Measurements from ENCODE around the gene ABI3BP. TPM values are rescaled to one million over a fixed set of nuclear protein-coding genes. Genes with fewer than 3 reads are reported as not detected.
"Not testable (repeated sequence)": the region's sequence is repeated elsewhere in the genome, so short reads cannot be mapped to it uniquely, and the experiment has no call there.

Gene ABI3BP
- total RNA-seq, 4 donors from 2014 or later, result 7.9 to 32.6 (median 17.6) TPM

DNA sequence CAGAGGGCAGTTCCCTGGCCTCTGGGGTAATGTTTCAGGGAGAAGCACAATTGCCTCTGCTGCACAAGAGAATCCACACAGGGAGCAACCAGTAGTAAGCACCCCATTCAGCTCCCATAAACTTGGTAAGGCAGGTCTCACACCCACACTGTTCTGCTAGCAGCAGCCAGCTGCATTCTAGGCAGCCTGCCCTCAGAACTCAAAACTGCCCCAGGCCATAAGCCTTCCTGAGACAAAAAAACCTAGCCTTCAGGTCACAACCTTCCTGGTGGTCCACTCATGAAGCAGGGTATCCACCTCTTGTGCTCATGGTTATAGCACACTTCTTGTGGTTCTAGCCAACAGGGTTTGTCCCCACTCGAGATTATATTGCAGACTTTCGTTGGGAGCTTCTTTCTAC lies 33.7 kb upstream of the ABI3BP start:
- intact Hi-C loops (cut with DNase I; ENCODE audit: low total_unique reads) (no loop called here), in situ Hi-C loops (cut with MboI; ENCODE audit: low pct_ligation_motif_present in 1 of 4, low pct_unique_long_range_greater_than_20kb in 1 of 4, low sequenced_read_pairs in 3 of 4) (no loop called here)
- no peak for DNase-seq
- Histone ChIP-seq H3K4me3 (no peak overlapping the region), H3K9me3 (peaks cover 0 to 6% of the 10 kb centered on the region in 2 donors), H3K27me3 (no peaks in the 10 kb centered on the region), H3K36me3 (no peaks in the 10 kb centered on the region), H3K27ac (no peak overlapping the region), H3K4me1 (no peaks in the 10 kb centered on the region)
- 59% methylated on average over 2 of the region's 2 CpGs; no CpG with 5 or more reads in 1 of the 2 donors for WGBS, 2 donors (ENCODE audit: low coverage in 1 of 2)
- TF ChIP-seq, protein P1, sequence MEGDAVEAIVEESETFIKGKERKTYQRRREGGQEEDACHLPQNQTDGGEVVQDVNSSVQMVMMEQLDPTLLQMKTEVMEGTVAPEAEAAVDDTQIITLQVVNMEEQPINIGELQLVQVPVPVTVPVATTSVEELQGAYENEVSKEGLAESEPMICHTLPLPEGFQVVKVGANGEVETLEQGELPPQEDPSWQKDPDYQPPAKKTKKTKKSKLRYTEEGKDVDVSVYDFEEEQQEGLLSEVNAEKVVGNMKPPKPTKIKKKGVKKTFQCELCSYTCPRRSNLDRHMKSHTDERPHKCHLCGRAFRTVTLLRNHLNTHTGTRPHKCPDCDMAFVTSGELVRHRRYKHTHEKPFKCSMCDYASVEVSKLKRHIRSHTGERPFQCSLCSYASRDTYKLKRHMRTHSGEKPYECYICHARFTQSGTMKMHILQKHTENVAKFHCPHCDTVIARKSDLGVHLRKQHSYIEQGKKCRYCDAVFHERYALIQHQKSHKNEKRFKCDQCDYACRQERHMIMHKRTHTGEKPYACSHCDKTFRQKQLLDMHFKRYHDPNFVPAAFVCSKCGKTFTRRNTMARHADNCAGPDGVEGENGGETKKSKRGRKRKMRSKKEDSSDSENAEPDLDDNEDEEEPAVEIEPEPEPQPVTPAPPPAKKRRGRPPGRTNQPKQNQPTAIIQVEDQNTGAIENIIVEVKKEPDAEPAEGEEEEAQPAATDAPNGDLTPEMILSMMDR (IDR thresholded peaks at IDR 0.05), result no peak
- no peak for TF ChIP-seq POLR2A (IDR thresholded peaks at IDR 0.05)
- TF ChIP-seq EP300 (IDR thresholded peaks at IDR 0.05; ENCODE audit: low read depth), result no peak
- TF ChIP-seq POLR2AphosphoS5 (IDR thresholded peaks at IDR 0.05), result no peak

DNA sequence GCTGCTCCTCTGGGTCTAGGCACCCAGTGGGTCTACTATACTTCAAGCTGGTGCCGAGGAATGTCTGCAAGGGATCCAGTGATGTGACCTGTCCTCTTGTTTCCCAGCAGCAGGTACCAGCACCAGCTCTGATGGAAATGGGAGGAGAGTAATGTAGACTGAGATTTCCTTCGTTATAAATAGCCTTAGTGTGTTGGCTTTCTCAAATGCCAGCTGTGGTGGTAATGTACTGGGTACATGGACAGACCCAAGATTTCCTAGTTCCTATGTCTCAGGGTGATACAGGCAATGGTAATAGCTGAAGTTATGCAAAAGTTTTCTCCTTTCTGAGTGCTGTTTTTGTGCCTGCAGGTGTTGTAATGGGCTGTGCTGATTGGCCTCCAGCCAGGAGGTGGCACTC lies 33.0 kb upstream of the ABI3BP start:
- Histone ChIP-seq H3K36me3 (no peaks in the 10 kb centered on the region), H3K9me3 (peaks cover 0 to 2% of the 10 kb centered on the region in 2 donors), H3K4me1 (no peaks in the 10 kb centered on the region), H3K27ac (no peak overlapping the region), H3K27me3 (no peaks in the 10 kb centered on the region), H3K4me3 (no peak overlapping the region)
- intact Hi-C loops (cut with DNase I; ENCODE audit: low total_unique reads) (no loop called here), in situ Hi-C loops (cut with MboI; ENCODE audit: low pct_ligation_motif_present in 1 of 4, low pct_unique_long_range_greater_than_20kb in 1 of 4, low sequenced_read_pairs in 3 of 4) (no loop called here)
- WGBS, 2 donors (ENCODE audit: low coverage in 1 of 2), result 65% methylated on average over 2 of the region's 2 CpGs; no CpG with 5 or more reads in 1 of the 2 donors
- TF ChIP-seq POLR2AphosphoS5 (IDR thresholded peaks at IDR 0.05), result no peak
- TF ChIP-seq, protein P1 (IDR thresholded peaks at IDR 0.05), result no peak
- no peak for TF ChIP-seq EP300 (IDR thresholded peaks at IDR 0.05; ENCODE audit: low read depth)
- TF ChIP-seq POLR2A (IDR thresholded peaks at IDR 0.05), result no peak
- no peak for DNase-seq

DNA sequence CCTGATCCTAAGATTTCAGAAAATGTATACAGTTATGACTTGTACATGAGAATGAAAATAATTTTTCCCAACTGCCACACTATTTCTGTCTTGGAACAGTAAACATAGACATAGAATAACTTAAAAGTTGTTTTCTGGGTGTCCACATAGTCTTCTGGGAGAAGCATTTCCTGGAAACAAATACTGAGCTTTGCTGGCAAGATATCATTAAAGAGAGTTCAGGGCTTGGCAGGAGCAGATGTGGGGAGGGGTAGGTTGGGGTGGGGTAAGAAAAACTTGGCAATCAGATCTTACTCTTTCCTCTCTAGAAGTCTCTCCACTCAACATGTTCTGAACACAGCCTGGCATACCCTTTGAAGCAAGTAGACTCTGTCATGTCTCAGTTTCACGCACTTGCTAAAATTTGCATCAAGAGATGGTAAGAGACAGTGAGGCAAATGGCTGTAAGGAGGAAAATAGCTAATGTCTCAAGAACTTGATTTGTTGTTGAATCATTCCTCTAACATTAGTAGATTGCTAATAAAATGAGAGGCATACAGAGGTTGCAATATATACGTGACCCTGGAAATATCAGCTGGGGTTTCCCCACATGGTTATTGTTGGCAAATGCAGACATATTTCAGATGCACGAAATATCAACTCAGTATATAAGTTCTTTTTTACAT lies 27.3 kb upstream of the ABI3BP start:
- 70 to 77% methylated on average over 3 of the region's 3 CpGs for WGBS, 2 donors (ENCODE audit: low coverage in 1 of 2)

DNA sequence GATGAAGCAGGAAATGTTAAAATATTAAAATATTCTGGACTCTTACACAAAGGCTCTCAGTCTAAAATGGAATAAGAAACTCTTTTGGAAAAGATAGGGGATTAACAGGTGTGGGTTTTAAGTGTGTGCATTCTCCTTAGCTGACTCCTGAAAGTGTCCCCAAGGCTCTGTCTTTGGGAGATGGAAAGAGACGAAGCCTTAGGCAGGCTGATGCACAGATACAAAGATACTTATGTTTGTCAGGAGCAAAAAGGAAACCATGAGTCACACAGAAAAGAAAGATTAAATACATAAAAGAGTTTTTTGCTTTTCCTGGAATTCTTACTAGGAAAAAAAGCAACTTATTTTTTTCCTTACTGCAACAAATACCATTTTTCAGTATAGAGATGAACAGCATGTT lies 23.8 kb upstream of the ABI3BP start:
- in situ Hi-C loops (cut with MboI; ENCODE audit: low pct_ligation_motif_present in 1 of 4, low pct_unique_long_range_greater_than_20kb in 1 of 4, low sequenced_read_pairs in 3 of 4), result no loop called here

More for the DNA sequence above, 27.3 kb upstream of the ABI3BP start:
- intact Hi-C loops (cut with DNase I; ENCODE audit: low total_unique reads) (no loop called here), in situ Hi-C loops (cut with MboI; ENCODE audit: low pct_ligation_motif_present in 1 of 4, low pct_unique_long_range_greater_than_20kb in 1 of 4, low sequenced_read_pairs in 3 of 4) (no loop called here)
- H3K27me3 ChIP-seq, result no peaks in the 10 kb centered on the region
- no peak overlapping the region for H3K4me3 ChIP-seq
- H3K27ac ChIP-seq, result no peak overlapping the region
- no peaks in the 10 kb centered on the region for H3K9me3 ChIP-seq
- TF ChIP-seq POLR2A (IDR thresholded peaks at IDR 0.05), result no peak
- no peak for TF ChIP-seq POLR2AphosphoS5 (IDR thresholded peaks at IDR 0.05)
- no peak for TF ChIP-seq EP300 (IDR thresholded peaks at IDR 0.05; ENCODE audit: low read depth)
- TF ChIP-seq, protein P1 (IDR thresholded peaks at IDR 0.05), result no peak
- no peaks in the 10 kb centered on the region for H3K4me1 ChIP-seq
- no peak for DNase-seq
- no peaks in the 10 kb centered on the region for H3K36me3 ChIP-seq

DNA sequence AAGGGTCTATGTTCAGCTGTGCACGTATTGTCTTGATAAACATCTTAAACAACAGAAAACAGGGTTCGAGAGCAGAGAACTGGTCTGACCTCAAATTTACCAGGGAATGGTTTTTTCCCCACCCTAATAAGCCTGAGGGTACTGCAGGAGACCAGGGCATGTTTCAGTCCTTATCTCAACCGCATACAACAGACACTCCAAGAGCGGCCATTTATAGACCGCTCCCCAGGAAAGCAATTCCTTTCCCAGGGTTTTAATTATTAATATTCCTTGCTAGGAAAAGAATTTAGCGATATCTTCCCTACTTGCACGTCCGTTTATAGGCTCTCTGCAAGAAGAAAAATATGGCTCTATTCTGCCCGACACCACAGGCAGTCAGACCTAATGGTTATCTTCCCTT lies 19.1 kb upstream of the ABI3BP start:
- intact Hi-C loops (cut with DNase I; ENCODE audit: low total_unique reads); H3K4me3 ChIP-seq; DNase-seq; H3K27ac ChIP-seq; in situ Hi-C loops (cut with MboI; ENCODE audit: low pct_ligation_motif_present in 1 of 4, low pct_unique_long_range_greater_than_20kb in 1 of 4, low sequenced_read_pairs in 3 of 4); H3K9me3 ChIP-seq; H3K27me3 ChIP-seq; H3K36me3 ChIP-seq; H3K4me1 ChIP-seq: not testable (repeated sequence)
- WGBS, 2 donors (ENCODE audit: low coverage in 1 of 2), result 92 to 93% methylated on average over 9 of the region's 9 CpGs

More for the DNA sequence above, 23.8 kb upstream of the ABI3BP start:
- TF ChIP-seq, protein P1 (IDR thresholded peaks at IDR 0.05), result no peak
- TF ChIP-seq POLR2AphosphoS5 (IDR thresholded peaks at IDR 0.05) (no peak), EP300 (IDR thresholded peaks at IDR 0.05; ENCODE audit: low read depth) (no peak), POLR2A (IDR thresholded peaks at IDR 0.05) (no peak)
- no peak overlapping the region for H3K27ac ChIP-seq
- intact Hi-C loops (cut with DNase I; ENCODE audit: low total_unique reads), result no loop called here
- no peaks in the 10 kb centered on the region for H3K27me3 ChIP-seq
- 58 to 100% methylated on average over 1 of the region's 1 CpG for WGBS, 2 donors (ENCODE audit: low coverage in 1 of 2)
- H3K36me3 ChIP-seq, result no peaks in the 10 kb centered on the region
- no peaks in the 10 kb centered on the region for H3K4me1 ChIP-seq
- no peak for DNase-seq
- no peak overlapping the region for H3K4me3 ChIP-seq
- H3K9me3 ChIP-seq, result no peaks in the 10 kb centered on the region

Measured in transverse colon (tissue), 4 donors.